GM12891 (cell line): Measurements from ENCODE around the gene S100A4.
A peak's percentile ranks its signal among the peaks of the same experiment; 100 is the strongest.

ENCODE experiments used
- DNase-seq: peaks from one replicate; pipeline ENCODE4 v3.0.0; 2011; ENCODE audit warnings: low spot score; ENCODE audit not compliant: insufficient read length
- FAIRE-seq: peaks from 2 replicates; lab custom pipeline; 2011; peaks lifted over from hg19 to GRCh38; lab: Jason Lieb, UNC
- PAX5 ChIP-seq: IDR thresholded peaks from 2 replicates; pipeline ENCODE4 v1.6.1; 2011; ENCODE audit warnings: low read length, moderate library complexity, mild to moderate bottlenecking; ENCODE audit not compliant: insufficient read depth, severe bottlenecking
- POLR2A ChIP-seq: IDR thresholded peaks from 2 replicates; pipeline ENCODE4 v1.6.1; 2011; ENCODE audit warnings: low read depth, low read length, control low read depth
- POLR2AphosphoS5 ChIP-seq: IDR thresholded peaks from 2 replicates; pipeline ENCODE4 v1.6.1; 2011; ENCODE audit warnings: low read depth, low read length, control low read depth
- POU2F2 ChIP-seq: IDR thresholded peaks from 2 replicates; pipeline ENCODE4 v1.6.1; 2011; ENCODE audit warnings: low read depth, mild to moderate bottlenecking, control low read depth, low read length, moderate library complexity
- SPI1 ChIP-seq: IDR thresholded peaks from 2 replicates; pipeline ENCODE4 v1.6.1; 2011; ENCODE audit warnings: low read depth, low read length, control low read depth
- TAF1 ChIP-seq: IDR thresholded peaks from 2 replicates; pipeline ENCODE4 v1.6.1; 2011; ENCODE audit warnings: low read depth, low read length, control low read depth

The S100A4 gene

DNA sequence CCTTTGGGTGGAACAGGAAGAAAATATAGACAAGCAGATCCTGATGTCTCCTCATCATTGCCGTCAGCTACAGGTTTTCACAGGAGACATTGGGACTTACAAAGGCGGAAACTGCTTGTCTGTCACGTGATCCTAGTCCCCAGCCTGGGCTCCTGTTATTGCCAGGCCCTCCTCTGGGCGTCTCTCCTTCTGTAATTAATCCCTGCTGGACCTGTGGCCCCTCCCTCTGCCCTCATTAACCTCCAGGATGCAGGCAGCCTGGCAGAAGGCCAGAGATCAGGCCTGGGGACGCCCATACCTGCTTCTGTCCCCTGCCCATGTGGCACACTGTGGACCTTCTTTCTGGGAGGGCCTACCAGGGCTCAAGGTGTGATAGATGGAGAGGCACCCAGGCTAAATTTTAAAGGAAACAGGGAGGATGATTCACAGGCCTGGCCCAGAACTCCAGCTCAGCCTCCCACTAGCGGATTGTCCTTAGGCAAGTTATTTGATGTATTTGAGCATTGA lies 7.2 kb downstream of the S100A4 start:
- DNase-seq (no peak), FAIRE-seq (no peak)
- no peak for TF ChIP-seq POU2F2
- TF ChIP-seq POLR2AphosphoS5: no peak
- TF ChIP-seq TAF1: no peak
- no peak for TF ChIP-seq POLR2A
- TF ChIP-seq PAX5: no peak
- no peak for TF ChIP-seq SPI1

DNA sequence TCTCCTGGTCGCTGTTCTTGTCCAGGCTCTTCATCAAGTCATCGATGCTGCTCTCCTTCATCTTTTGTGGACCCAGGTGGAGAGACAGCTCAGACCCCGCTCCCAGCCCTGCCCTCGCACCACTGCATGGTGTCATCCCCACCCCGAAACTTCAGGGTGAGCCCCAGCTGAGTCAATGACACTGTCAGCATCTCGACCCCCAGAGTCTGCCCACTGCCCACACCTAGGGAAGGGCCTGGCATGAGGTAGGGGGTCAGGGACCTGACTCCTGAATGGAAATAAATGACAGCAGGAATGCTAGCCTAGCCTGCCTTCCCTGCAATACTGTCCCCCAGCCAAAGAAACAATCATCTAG lies 8.3 kb downstream of the S100A4 start:
- FAIRE-seq (no peak), DNase-seq (no peak)
- no peak for TF ChIP-seq TAF1
- TF ChIP-seq POLR2AphosphoS5: no peak
- no peak for TF ChIP-seq POLR2A
- no peak for TF ChIP-seq POU2F2
- no peak for TF ChIP-seq PAX5
- TF ChIP-seq SPI1: no peak

DNA sequence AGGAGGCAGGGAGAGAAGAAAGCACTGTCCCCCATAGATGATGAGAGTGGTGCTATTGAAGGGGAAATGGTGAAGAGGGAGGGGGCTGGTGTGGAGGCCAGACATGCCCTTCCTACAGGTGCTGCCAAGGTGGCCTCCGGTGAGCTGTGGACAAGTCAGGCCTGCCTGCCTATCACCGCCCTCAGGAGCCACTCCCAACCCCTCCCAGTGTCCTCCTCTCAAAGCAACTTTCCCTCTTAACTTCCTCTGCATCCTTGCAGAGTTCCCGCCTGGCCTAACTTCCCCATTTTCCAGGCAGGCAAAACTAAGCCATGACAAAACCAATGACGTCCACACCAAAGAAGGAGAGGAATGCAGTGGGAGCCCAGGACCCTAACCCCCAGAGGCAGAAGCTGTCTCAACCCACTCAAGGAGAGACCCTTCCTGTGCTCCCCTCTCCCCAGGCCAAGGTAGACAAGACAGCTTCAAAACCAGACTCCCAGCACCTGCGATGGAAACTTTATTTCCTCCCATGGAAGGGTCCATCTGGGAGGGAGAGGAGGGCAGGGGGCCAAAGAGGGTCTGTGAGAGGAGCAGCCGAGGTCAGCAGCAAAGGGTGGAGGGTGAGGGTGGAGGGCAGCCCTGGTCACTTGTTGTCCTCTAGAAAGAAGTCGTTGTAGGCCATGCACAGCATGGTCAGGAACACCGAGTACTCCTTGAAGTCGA lies 8.8 kb downstream of the S100A4 start:
- no peak for FAIRE-seq
- no peak for DNase-seq
- no peak for TF ChIP-seq POLR2A

DNA sequence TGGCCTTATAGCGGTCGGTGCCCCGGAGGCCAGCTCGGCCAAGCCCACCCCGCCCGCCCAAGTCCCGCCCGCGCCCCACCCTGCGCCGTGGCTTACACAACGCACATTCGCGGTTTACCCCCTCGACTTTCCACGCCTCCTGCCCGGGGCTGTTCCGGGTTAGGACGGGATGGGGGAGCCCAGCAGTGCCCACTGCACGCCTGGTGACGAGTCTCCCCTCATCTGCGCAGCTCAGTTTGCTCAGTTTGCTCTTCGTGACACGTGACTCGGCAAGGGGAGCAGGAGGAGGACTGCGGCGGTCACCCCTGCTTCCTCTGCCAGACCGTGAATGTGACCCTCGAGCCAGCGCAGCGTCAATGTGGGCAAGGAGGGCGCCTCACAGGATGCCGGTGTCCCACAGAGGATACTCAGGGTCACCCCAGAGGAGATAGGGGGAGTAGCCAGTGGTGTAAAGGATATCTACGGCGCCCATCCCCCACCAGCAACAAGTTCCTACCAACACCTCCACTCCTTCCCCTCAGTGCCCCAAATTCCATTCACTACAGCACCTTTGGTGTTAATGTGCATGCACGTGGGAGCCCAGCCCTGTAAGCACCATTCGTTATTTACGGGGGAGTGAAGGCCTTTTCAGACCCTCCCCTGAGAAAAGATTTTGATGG lies 9.5 kb downstream of the S100A4 start:
- TF ChIP-seq POLR2A: no peak
- no peak for TF ChIP-seq POLR2AphosphoS5
- no peak for TF ChIP-seq SPI1
- TF ChIP-seq POU2F2: no peak
- no peak for TF ChIP-seq PAX5
- no peak for TF ChIP-seq TAF1
- no peak for DNase-seq
- FAIRE-seq: peak; percentile 90

DNA sequence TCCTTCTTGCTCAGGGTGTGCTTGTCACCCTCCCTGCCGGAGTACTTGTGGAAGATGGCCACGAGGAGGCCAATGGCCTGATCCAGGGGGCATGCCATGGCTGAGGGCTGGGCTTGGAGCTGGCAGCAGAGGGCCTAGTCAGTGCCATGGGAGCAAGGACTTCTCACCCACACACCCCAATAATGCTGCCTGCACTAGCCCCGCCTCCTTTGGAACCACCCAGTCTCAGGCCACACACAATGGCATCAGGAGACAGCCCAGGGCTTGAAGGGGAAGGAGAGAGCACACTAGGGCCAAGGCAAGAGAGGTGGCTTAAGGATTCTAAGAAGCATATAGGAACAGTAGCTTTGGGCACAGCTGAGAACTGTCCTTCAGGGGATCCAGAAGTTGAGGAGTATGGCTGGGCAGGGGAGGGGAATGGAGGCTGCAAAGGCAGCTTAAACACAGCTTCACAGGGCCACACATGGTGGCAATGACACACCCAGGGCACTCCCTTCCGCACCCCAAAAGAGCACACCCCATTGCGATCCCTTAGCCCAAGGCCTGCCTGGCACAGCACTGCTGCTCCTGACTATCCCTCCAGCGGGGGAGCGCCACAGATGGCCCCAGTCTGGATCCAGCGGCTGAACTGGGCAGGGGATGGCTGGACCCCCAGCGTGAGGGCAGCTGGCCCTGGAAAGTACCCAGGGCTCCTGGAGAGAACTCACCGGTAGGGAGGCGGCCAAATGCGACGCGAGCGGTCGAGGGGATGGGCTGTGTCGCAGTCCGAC lies 10.2 kb downstream of the S100A4 start, which contains the start of gene S100A6:
Gene S100A6 (minus strand): TSS at position 750 of the 770 bp plus-strand sequence. CDS start 652 bp downstream, at position 98.
- DNase-seq (no peak), FAIRE-seq (no peak)
- TF ChIP-seq POLR2AphosphoS5: no peak
- TF ChIP-seq TAF1: no peak
- no peak for TF ChIP-seq SPI1

DNA sequence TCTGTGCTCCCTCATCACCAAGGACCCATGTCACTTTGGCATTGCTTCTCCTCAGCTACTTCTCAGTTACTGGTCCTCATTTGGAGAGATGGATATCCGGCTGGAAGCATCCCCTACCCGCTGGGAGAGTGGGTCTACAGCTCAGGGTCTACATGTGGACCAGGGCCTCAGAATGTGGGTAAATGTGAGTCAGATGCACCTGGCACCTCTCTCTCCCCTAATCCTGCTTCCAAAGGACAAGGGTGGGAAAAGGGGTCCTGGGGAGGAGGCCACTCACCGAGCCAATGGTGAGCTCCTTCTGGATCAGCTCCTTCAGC lies 10.7 kb downstream of the S100A4 start:
- FAIRE-seq (no peak), DNase-seq (no peak)
- TF ChIP-seq POU2F2 (no peak), POLR2AphosphoS5 (no peak), POLR2A (no peak), PAX5 (no peak), SPI1 (no peak), TAF1 (no peak)

DNA sequence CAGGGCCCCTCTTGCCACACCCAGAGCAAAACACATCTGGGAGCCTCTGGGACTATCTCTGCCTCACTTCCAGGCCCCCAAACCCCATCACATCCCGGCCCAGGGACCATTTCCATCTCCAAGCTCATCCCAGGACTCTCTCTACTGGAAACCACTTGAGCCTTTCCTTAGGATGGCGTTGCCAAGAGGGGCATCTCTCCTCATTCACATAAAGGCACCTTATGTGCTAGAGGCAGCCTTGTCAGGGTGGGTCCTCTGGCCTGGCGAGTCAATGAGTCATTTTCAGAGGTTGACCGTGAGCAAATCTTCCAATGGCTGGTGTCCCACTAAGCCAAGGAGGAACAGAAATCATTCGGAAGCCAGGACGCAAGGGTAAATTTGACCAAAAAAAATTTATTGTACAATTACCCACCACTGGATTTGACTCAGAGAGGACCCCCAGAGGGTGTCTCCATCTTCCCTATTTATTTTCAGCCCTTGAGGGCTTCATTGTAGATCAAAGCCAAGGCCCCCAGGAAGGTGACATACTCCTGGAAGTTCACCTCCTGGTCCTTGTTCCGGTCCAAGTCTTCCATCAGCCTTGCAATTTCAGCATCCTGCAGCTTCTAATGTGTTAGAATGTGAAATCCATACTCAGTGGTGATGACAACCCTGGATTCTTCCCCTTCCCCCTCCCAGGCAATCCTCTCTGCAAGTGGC lies 11.2 kb downstream of the S100A4 start:
- DNase-seq (no peak), FAIRE-seq (no peak)
- no peak for TF ChIP-seq PAX5
- TF ChIP-seq POLR2AphosphoS5: no peak
- TF ChIP-seq SPI1: no peak
- TF ChIP-seq POU2F2: no peak
- no peak for TF ChIP-seq TAF1
- TF ChIP-seq POLR2A: no peak

DNA sequence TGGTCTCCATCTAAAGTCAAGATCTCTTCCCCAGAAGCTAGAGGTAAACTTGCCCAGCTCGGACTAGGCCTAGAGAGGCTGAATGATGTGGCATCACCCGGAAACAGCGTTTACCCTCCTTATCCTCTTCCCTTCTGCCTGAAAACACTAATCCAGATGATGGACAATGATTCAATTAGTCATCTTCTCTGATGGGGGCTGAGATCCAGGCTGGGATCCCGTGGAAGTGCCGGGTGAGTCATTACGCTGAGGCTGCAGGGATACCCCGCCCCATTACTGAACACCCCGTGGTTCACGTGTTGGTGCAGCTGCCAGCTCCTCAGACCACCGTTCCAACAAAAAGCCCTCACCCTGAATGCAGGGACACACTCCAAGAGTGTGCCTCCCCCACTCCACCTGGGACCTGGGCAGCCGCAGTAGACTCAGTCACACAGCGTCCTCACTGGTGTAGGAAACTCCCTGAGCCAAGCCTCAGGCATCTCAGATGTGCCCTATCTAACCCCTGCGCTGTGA lies 11.9 kb downstream of the S100A4 start:
- DNase-seq (no peak), FAIRE-seq (no peak)
- TF ChIP-seq POU2F2: no peak
- no peak for TF ChIP-seq SPI1
- no peak for TF ChIP-seq POLR2A
- no peak for TF ChIP-seq PAX5
- no peak for TF ChIP-seq TAF1
- TF ChIP-seq POLR2AphosphoS5: no peak

DNA sequence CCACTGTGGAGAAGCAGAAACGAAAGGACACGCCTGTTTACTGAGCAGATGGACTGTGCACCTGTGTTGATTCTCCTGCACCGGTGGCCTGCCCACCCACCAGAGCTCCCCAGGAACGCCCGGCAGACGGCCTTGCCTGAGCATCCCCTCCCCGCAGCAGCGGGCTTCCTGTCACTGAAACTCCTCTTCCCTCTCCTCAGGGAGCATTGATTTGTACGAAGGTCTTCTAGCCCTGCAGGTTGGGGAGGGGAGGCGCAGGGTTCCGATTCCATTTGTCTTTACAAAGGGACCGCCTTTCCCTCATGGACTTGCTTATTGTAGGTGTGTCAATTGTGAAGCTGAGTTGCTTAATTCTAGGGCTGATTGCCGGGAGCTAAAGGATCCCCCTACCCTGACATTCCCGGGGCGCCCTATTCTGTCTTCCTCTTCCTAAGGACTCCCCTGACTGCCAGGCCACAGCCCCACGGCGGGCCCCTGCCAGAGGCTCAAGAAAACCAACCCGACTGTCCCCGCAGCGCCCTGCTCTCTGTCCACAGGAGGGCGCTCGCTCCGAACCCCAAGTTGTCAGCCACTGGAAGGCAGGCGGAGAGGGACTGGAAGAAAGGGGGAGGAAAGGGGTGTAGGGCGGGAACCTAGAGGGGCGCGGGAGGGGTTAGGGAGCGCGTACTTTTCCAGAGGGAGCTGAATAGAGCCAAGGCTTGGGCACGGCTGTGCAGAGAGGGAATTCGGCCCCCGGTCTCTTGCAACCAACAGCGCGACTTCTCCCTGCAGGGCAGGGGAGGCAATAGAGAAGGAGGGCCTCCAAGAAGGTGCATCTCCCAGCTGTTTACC lies 12.6 kb downstream of the S100A4 start:
- no peak for TF ChIP-seq POLR2A
- TF ChIP-seq PAX5: no peak
- no peak for TF ChIP-seq POLR2AphosphoS5
- no peak for TF ChIP-seq TAF1
- no peak for TF ChIP-seq SPI1
- no peak for TF ChIP-seq POU2F2
- peak; percentile 77 for DNase-seq
- FAIRE-seq: no peak
